Pons (tissue), 1 donor: Measurements from ENCODE around the gene UBE4B.

Source experiments
- DNase-seq: peaks from one replicate; pipeline ENCODE4 v3.0.0-alpha.2; 2016; ENCODE audit warnings: low spot score

Gene UBE4B

GRCh38 chr1:10114746-10115145 lies 82.0 kb downstream of the UBE4B start:
- DNase-seq = no peak

GRCh38 chr1:10117132-10117531 lies 84.4 kb downstream of the UBE4B start:
- no peak for DNase-seq

GRCh38 chr1:10117865-10118264 lies 85.1 kb downstream of the UBE4B start:
- DNase-seq = no peak

GRCh38 chr1:10121688-10122087 lies 88.9 kb downstream of the UBE4B start:
- DNase-seq = no peak

GRCh38 chr1:10122926-10123325 lies 90.2 kb downstream of the UBE4B start:
- DNase-seq = no peak

- DNase-seq = peak; percentile 98
These were observed 95.5 kb downstream of the UBE4B start for GRCh38 chr1:10128101-10128765.

GRCh38 chr1:10132316-10132715 lies 99.6 kb downstream of the UBE4B start:
- no peak for DNase-seq

GRCh38 chr1:10132852-10133251 lies 100.1 kb downstream of the UBE4B start:
- no peak for DNase-seq

- DNase-seq = no peak
These were observed 108.2 kb downstream of the UBE4B start for GRCh38 chr1:10140981-10141380.

- peak; percentile 89 for DNase-seq
These were observed 111.3 kb downstream of the UBE4B start for GRCh38 chr1:10143961-10144485.

GRCh38 chr1:10146391-10146790 lies 113.6 kb downstream of the UBE4B start:
- DNase-seq = no peak

- no peak for DNase-seq
These were observed 116.5 kb downstream of the UBE4B start for GRCh38 chr1:10149231-10149630.

GRCh38 chr1:10152709-10153284 lies 120.0 kb downstream of the UBE4B start:
- peak; percentile 91 for DNase-seq

GRCh38 chr1:10155087-10155712 lies 122.4 kb downstream of the UBE4B start:
- DNase-seq = no peak

- DNase-seq = no peak
These were observed 127.4 kb downstream of the UBE4B start for GRCh38 chr1:10160173-10160572.

- DNase-seq = peak; percentile 81
These were observed 128.2 kb downstream of the UBE4B start for GRCh38 chr1:10160907-10161490.

- peak; percentile 39 for DNase-seq
These were observed 129.0 kb downstream of the UBE4B start for GRCh38 chr1:10161541-10162290.

- no peak for DNase-seq
These were observed 136.3 kb downstream of the UBE4B start for GRCh38 chr1:10168912-10169514.

- no peak for DNase-seq
These were observed 137.4 kb downstream of the UBE4B start for GRCh38 chr1:10170239-10170574.

GRCh38 chr1:10171105-10171767 lies 138.5 kb downstream of the UBE4B start:
- DNase-seq = no peak

- DNase-seq = no peak
These were observed 139.4 kb downstream of the UBE4B start for GRCh38 chr1:10171995-10172669.
